ENCODE results near the gene ATP6V0A1. TPM values are rescaled to one million over a fixed set of nuclear protein-coding genes. Genes with fewer than 3 reads are reported as not detected.

ATP6V0A1 gene
- total and polyA plus RNA-seq, 10 donors = 23.0 to 140 (median 110) TPM

DNA sequence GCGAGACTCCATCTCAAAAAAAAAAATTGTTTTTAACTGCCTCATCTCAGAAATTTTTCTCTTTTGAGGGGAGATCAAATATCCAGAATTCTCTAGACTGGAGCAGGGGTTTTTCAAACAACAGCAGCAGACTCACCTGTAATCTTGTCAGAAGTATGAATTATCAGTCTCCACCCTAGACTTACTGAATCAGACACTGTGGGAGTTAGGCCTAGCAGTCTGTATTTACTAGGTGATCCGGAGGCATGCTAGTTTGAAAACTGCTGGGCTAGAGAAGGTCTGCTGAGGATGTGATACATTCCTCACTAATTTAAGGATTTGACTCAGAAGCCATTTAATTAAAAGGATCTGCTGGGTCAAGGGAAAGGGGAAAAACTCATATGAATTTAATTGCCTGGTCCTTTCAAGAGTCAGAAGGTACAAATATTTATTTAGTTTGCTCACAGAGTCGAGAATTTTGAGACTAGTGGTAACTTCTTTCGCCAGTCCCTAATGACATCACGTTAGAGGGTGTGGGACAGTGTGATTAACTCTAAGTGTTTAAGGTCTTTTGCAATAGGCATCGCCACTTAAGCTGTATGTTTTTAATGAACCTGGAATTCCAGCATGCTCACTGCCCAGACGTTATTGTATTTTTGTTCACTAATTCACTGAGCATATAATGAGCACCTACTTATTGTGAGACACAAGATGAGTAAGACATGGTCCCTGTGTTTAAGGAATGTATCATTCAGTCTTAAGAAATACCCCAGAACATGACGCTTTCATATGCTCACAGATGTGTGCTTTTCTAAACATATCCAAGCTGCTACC, 14.2 kb downstream of the ATP6V0A1 start:
- no peak overlapping the region for H3K27ac ChIP-seq
- WGBS, 5 donors = 87 to 92% (median 88%) methylated on average over 8 of the region's 8 CpGs
- intact Hi-C loops (cut with DNase I; ENCODE audit: low total_unique reads) = no loop called here
- peaks cover 9 to 19% (median 11%) of the 10 kb centered on the region in 6 donors for H3K4me1 ChIP-seq
- no peaks in the 10 kb centered on the region for H3K9me3 ChIP-seq
- no peak for DNase-seq
- H3K36me3 ChIP-seq = peaks cover 0 to 98% (median 50%) of the 10 kb centered on the region in 6 donors
- H3K27me3 ChIP-seq (replicated peaks in 1 of 7) = no peaks in the 10 kb centered on the region
- TF ChIP-seq POLR2A (IDR thresholded peaks at IDR 0.05) = no peak
- TF ChIP-seq, protein P1, sequence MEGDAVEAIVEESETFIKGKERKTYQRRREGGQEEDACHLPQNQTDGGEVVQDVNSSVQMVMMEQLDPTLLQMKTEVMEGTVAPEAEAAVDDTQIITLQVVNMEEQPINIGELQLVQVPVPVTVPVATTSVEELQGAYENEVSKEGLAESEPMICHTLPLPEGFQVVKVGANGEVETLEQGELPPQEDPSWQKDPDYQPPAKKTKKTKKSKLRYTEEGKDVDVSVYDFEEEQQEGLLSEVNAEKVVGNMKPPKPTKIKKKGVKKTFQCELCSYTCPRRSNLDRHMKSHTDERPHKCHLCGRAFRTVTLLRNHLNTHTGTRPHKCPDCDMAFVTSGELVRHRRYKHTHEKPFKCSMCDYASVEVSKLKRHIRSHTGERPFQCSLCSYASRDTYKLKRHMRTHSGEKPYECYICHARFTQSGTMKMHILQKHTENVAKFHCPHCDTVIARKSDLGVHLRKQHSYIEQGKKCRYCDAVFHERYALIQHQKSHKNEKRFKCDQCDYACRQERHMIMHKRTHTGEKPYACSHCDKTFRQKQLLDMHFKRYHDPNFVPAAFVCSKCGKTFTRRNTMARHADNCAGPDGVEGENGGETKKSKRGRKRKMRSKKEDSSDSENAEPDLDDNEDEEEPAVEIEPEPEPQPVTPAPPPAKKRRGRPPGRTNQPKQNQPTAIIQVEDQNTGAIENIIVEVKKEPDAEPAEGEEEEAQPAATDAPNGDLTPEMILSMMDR (IDR thresholded peaks at IDR 0.05 in 8 of 11, conservative IDR thresholded peaks at IDR 0.05 in 3 of 11) = no peak
- no peak for TF ChIP-seq POLR2AphosphoS5 (IDR thresholded peaks at IDR 0.05)
- no peak overlapping the region for H3K4me3 ChIP-seq

- intact Hi-C loops (cut with DNase I; ENCODE audit: low total_unique reads) = no loop called here
- Histone ChIP-seq H3K27me3 (replicated peaks in 1 of 7) (no peaks in the 10 kb centered on the region), H3K9me3 (no peaks in the 10 kb centered on the region), H3K27ac (peak overlapping the region in 3 of 8 donors; percentile 23 to 34 (median 26)), H3K36me3 (peaks cover 0 to 96% (median 49%) of the 10 kb centered on the region in 6 donors), H3K4me3 (no peak overlapping the region), H3K4me1 (peaks cover 9 to 18% (median 11%) of the 10 kb centered on the region in 6 donors)
- 95 to 98% (median 97%) methylated on average over 6 of the region's 6 CpGs for WGBS, 5 donors
- no peak for TF ChIP-seq POLR2A (IDR thresholded peaks at IDR 0.05)
- TF ChIP-seq, protein P1 (IDR thresholded peaks at IDR 0.05 in 8 of 11, conservative IDR thresholded peaks at IDR 0.05 in 3 of 11) = no peak
- TF ChIP-seq POLR2AphosphoS5 (IDR thresholded peaks at IDR 0.05) = no peak
- DNase-seq = no peak
These were observed 15.6 kb downstream of the ATP6V0A1 start for GRCh38 chr17:42474276-42474675.

- intact Hi-C loops (cut with DNase I; ENCODE audit: low total_unique reads) = no loop called here
- 46 to 53% (median 52%) methylated on average over 3 of the region's 3 CpGs for WGBS, 5 donors
- H3K36me3 ChIP-seq = peaks cover 0 to 96% (median 53%) of the 10 kb centered on the region in 6 donors
- no peak for DNase-seq
- H3K9me3 ChIP-seq = no peaks in the 10 kb centered on the region
- H3K4me1 ChIP-seq = peaks cover 8 to 17% (median 11%) of the 10 kb centered on the region in 6 donors
- peak overlapping the region in 5 of 8 donors; percentile 5 to 34 (median 26) for H3K27ac ChIP-seq
- H3K4me3 ChIP-seq = no peak overlapping the region
- no peaks in the 10 kb centered on the region for H3K27me3 ChIP-seq (replicated peaks in 1 of 7)
- TF ChIP-seq POLR2A (IDR thresholded peaks at IDR 0.05) (no peak), POLR2AphosphoS5 (IDR thresholded peaks at IDR 0.05) (no peak)
- TF ChIP-seq, protein P1 (IDR thresholded peaks at IDR 0.05 in 8 of 11, conservative IDR thresholded peaks at IDR 0.05 in 3 of 11) = no peak
These were observed 16.4 kb downstream of the ATP6V0A1 start for GRCh38 chr17:42475121-42475520.

GRCh38 chr17:42475835-42476234, 17.2 kb downstream of the ATP6V0A1 start:
- H3K4me1 ChIP-seq = peaks cover 5 to 17% (median 11%) of the 10 kb centered on the region in 6 donors
- TF ChIP-seq POLR2A (IDR thresholded peaks at IDR 0.05) = no peak
- no peak for TF ChIP-seq POLR2AphosphoS5 (IDR thresholded peaks at IDR 0.05)
- TF ChIP-seq, protein P1 (IDR thresholded peaks at IDR 0.05 in 8 of 11, conservative IDR thresholded peaks at IDR 0.05 in 3 of 11) = no peak
- H3K9me3 ChIP-seq = no peaks in the 10 kb centered on the region
- no peak for DNase-seq
- WGBS, 5 donors = 81 to 89% (median 84%) methylated on average over 4 of the region's 4 CpGs
- intact Hi-C loops (cut with DNase I; ENCODE audit: low total_unique reads) = no loop called here
- no peak overlapping the region for H3K4me3 ChIP-seq
- peak overlapping the region in 4 of 8 donors; percentile 33 to 54 (median 42) for H3K27ac ChIP-seq
- no peaks in the 10 kb centered on the region for H3K27me3 ChIP-seq (replicated peaks in 1 of 7)
- H3K36me3 ChIP-seq = peaks cover 0 to 96% (median 51%) of the 10 kb centered on the region in 6 donors

All from spleen (tissue), 11 donors.